Fibroblast of lung (primary cell): ENCODE measurements around the gene PUSL1. TPM values are rescaled to one million over a fixed set of nuclear protein-coding genes. Genes with fewer than 3 reads are reported as not detected.

Experiments
- DNase-seq, 2 donors: peaks; one replicate each; pipeline versions ENCODE4 v3.0.0 to v3.0.0-alpha.2; 2010; ENCODE audit warnings: low read depth in 2 of 2
- H2AFZ ChIP-seq: 2 replicates; pipeline ENCODE4 v1.5.1; 2012; ENCODE audit warnings: low read length, control low read depth, inconsistent platforms
- H3K27ac ChIP-seq: 2 replicates; pipeline ENCODE4 v1.5.1; 2011; ENCODE audit warnings: low read length, control low read depth; ENCODE audit not compliant: insufficient read depth
- H3K27me3 ChIP-seq: 2 replicates; pipeline ENCODE4 v1.5.1; 2011; ENCODE audit warnings: mild to moderate bottlenecking, low read length; ENCODE audit not compliant: control insufficient read depth, insufficient read depth
- H3K36me3 ChIP-seq: 2 replicates; pipeline ENCODE4 v1.5.1; 2011; ENCODE audit warnings: low read length; ENCODE audit not compliant: control insufficient read depth, insufficient read depth
- H3K4me1 ChIP-seq: 2 replicates; pipeline ENCODE4 v1.5.1; 2011; ENCODE audit warnings: low read length; ENCODE audit not compliant: control insufficient read depth, insufficient read depth; ENCODE audit errors: extremely low read depth
- H3K4me2 ChIP-seq: 2 replicates; pipeline ENCODE4 v1.5.1; 2011; ENCODE audit warnings: low read length, control low read depth; ENCODE audit not compliant: insufficient read depth; ENCODE audit errors: extremely low read depth
- H3K4me3 ChIP-seq, 4 experiments: fragments of 200-600 bp in 1 of 4; sonication (generic) in 1 of 4; replicated peaks in 1 of 4; 2 replicates each; pipeline ENCODE4 v1.5.1; 2011 to 2016; ENCODE audit warnings: low read length in 4 of 4, low read depth in 3 of 4, mild to moderate bottlenecking in 3 of 4, control low read depth in 2 of 4, inconsistent platforms in 1 of 4, mixed read lengths in 1 of 4; ENCODE audit not compliant: insufficient read depth in 1 of 4; ENCODE audit errors: control extremely low read depth in 1 of 4
- H3K79me2 ChIP-seq: 2 replicates; pipeline ENCODE4 v1.5.1; 2012; ENCODE audit warnings: mild to moderate bottlenecking, low read length, inconsistent platforms; ENCODE audit not compliant: control insufficient read depth, insufficient read depth
- H3K9ac ChIP-seq: 2 replicates; pipeline ENCODE4 v1.5.1; 2011; ENCODE audit warnings: mild to moderate bottlenecking, low read length, control low read depth; ENCODE audit not compliant: insufficient read depth
- H3K9me3 ChIP-seq: 2 replicates; pipeline ENCODE4 v1.5.1; 2012; ENCODE audit warnings: low read depth, low read length; ENCODE audit not compliant: control insufficient read depth, insufficient read depth
- H4K20me1 ChIP-seq: 2 replicates; pipeline ENCODE4 v1.5.1; 2011; ENCODE audit warnings: low read length; ENCODE audit not compliant: control insufficient read depth, insufficient read depth; ENCODE audit errors: extremely low read depth
- CTCF ChIP-seq, 2 donors: IDR thresholded peaks in 1 of 2; conservative IDR thresholded peaks in 1 of 2; 1 replicate in 1 of 2; 2 replicates in 1 of 2; pipeline ENCODE4 v1.5.1; 2011 to 2012; ENCODE audit warnings: low read length in 2 of 2, control low read depth in 1 of 2, inconsistent platforms in 1 of 2, low read depth in 1 of 2, mild to moderate bottlenecking in 1 of 2
- EZH2 ChIP-seq: IDR thresholded peaks from 2 replicates; pipeline ENCODE4 v1.5.1; 2012; ENCODE audit warnings: low read length, control low read depth, mild to moderate bottlenecking; ENCODE audit errors: missing control alignments
- polyA plus RNA-seq, 2 donors: library from polyadenylated mRNA; depleted of rRNA in 1 of 2; stranded (reverse) in 1 of 2; unstranded in 1 of 2; fragments of >200 nt; gene quantifications; 2 replicates each; pipeline ENCODE4 v1.2.1, GENCODE V29; 2011 to 2012; ENCODE audit warnings: missing spikeins in 1 of 2
- total RNA-seq: library from RNA; depleted of rRNA; stranded (reverse); fragments of >200 nt; gene quantifications from 2 replicates; pipeline ENCODE4 v1.2.1, GENCODE V29; 2014

Gene PUSL1
- total and polyA plus RNA-seq, 2 donors (not counting 1 experiment from before 2014, with no cell fraction given): 7.1 to 12.7 TPM

DNA sequence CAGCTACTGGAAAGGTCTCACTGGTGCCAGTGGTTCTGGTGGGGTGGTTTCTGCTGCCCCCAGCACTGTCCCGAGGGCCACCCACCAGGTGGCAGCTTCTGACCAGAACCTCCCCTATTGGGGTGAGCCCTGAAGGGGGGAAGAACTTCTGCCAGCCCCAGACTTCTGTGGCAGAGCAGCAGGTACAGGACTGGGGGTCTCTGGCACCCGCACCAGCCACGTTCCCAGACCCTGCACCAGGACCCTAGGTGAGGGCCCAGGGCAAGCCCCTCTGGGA, 1.6 kb downstream of the PUSL1 start:
- Histone ChIP-seq H4K20me1 (no peaks in the 10 kb centered on the region), H3K4me2 (peak overlapping the region; percentile 96), H3K9ac (no peak overlapping the region), H3K4me1 (peaks cover 14% of the 10 kb centered on the region), H3K79me2 (peaks cover 36% of the 10 kb centered on the region), H3K4me3 (peak overlapping the region in 1 of 4 experiments; percentile 84), H3K27me3 (no peaks in the 10 kb centered on the region), H3K36me3 (peaks cover 40% of the 10 kb centered on the region), H3K9me3 (no peaks in the 10 kb centered on the region), H2AFZ (no peak overlapping the region), H3K27ac (no peak overlapping the region)
- no peak for DNase-seq
- TF ChIP-seq EZH2: no peak

- TF ChIP-seq CTCF (conservative IDR thresholded peaks at IDR 0.05 in 1 of 2, IDR thresholded peaks at IDR 0.05 in 1 of 2; ENCODE audit: low read depth in 1 of 2, low read length in 2 of 2) (no peak), EZH2 (no peak)
- no peaks in the 10 kb centered on the region for H3K27me3 ChIP-seq
- no peak overlapping the region for H3K4me2 ChIP-seq
- DNase-seq: no peak
- no peak overlapping the region for H3K4me3 ChIP-seq
- peaks cover 11% of the 10 kb centered on the region for H3K4me1 ChIP-seq
- H3K36me3 ChIP-seq: peaks cover 43% of the 10 kb centered on the region
- H3K9me3 ChIP-seq: no peaks in the 10 kb centered on the region
- H3K79me2 ChIP-seq: peaks cover 35% of the 10 kb centered on the region
- H4K20me1 ChIP-seq: no peaks in the 10 kb centered on the region
- no peak overlapping the region for H2AFZ ChIP-seq
- no peak overlapping the region for H3K27ac ChIP-seq
- no peak overlapping the region for H3K9ac ChIP-seq
Measured at GRCh38 chr1:1310476-1311053, 2.2 kb downstream of the PUSL1 start.

DNA sequence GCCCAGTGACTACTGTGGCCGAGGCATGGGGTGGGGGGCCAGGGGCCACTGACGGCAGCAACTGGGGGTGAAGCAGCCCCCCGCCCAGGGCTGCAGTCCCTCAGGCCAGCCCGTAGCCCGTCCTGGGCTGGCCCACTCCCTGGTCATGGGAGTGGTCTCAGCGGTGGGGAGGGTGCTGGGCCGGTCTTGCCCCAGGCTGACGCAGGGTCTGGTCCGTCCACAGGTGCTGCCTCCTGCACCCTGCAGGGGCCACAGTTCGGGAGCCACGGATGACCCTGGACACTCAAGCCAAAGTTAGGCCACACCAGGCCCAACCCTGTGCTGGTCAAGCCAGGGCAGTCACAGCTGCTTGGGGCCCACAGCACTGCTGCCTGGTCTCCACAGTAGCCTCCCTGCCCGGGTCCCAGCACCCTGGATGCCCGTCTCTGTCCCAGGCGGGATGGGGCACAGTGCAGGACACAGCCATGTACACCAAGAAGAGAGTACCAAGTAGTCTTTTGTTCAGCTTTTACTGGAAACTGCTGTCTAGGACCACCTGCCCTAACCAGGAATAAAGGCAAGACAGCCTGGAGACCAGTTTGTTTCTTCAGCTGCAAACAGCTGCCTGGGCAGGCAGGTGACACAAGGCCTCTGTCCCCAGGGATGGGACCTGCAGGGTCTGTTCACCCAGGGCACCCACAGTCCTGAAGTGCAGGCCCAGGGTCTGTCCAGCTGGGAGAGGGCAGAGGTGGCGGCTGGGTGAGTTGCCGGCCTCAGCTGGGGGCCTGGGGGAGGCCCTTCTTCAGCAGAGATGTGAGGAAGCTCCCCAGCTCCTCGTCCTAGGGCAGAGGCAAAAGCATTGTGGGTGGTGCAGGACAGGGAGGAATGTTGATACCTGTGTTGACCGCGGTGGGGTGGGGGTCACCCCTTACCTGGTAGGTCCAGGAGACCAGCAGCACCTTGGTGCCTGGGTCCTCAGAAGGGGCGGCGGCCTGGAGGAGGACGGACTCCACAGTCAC, 3.0 kb downstream of the PUSL1 start:
- Histone ChIP-seq H2AFZ (no peak overlapping the region), H3K4me1 (peaks cover 6% of the 10 kb centered on the region), H3K4me2 (no peak overlapping the region), H3K9ac (no peak overlapping the region), H4K20me1 (no peaks in the 10 kb centered on the region), H3K27me3 (no peaks in the 10 kb centered on the region), H3K79me2 (peaks cover 31% of the 10 kb centered on the region), H3K4me3 (no peak overlapping the region), H3K9me3 (no peaks in the 10 kb centered on the region), H3K36me3 (peaks cover 46% of the 10 kb centered on the region), H3K27ac (no peak overlapping the region)
- TF ChIP-seq EZH2: no peak
- no peak for TF ChIP-seq CTCF (conservative IDR thresholded peaks at IDR 0.05 in 1 of 2, IDR thresholded peaks at IDR 0.05 in 1 of 2; ENCODE audit: low read depth in 1 of 2, low read length in 2 of 2)
- DNase-seq: no peak
